HCT116 (cell line): ENCODE data around the gene ZNF248. TPM values are rescaled to one million over a fixed set of nuclear protein-coding genes. Genes with fewer than 3 reads are reported as not detected.

Experiments
- ATAC-seq: fragments of 200-7000 bp; cut with Tn5 transposase; 2 replicates; pipeline ENCODE4 v1.9.1; 2020; ENCODE audit warnings: mild to moderate bottlenecking, moderate library complexity
- BruUV-seq: library from RNA; stranded (reverse); fragments of 400-500 nt; replicated peaks from 2 replicates; lab custom pipeline; 2021; lab: Mats Ljungman, UMichigan
- CTCF ChIA-PET: fragments of 300-600 bp; sonication (Branson Sonifier 250); formaldehyde crosslinking; loops from one replicate; lab custom pipeline; 2021; ENCODE audit warnings: antibody characterized with exemption; lab: Charles Lee
- POLR2A ChIA-PET: fragments of 300-600, 350-600 bp; sonication (Branson Sonifier 250); formaldehyde crosslinking; loops from one replicate; lab custom pipeline; 2021; ENCODE audit warnings: antibody characterized with exemption; lab: Charles Lee
- RAD21 ChIA-PET, 2 experiments: fragments of 300-600 bp; sonication (Branson Sonifier 250); formaldehyde crosslinking; loops; one replicate each; lab custom pipeline; 2023; ENCODE audit warnings: low total read pairs in 2 of 2; ENCODE audit not compliant: uncharacterized antibody in 2 of 2, unreplicated experiment in 2 of 2, low non-redundant PET in 1 of 2; lab: Charles Lee
- DNase-seq: peaks from one replicate; pipeline ENCODE4 v3.0.0-alpha.2; 2010; ENCODE audit warnings: low read depth, low spot score
- H2AFZ ChIP-seq: fragments of 200-600 bp; shearing (Covaris generic), sonication (generic); 2 replicates; pipeline ENCODE4 v1.6.1; 2017; ENCODE audit warnings: low read depth, mixed run types, mixed read lengths, antibody characterized with exemption, low read length; ENCODE audit not compliant: poor library complexity, severe bottlenecking
- H3K27ac ChIP-seq: 2 replicates; pipeline ENCODE4 v1.5.1; 2012; ENCODE audit warnings: low read depth, low read length
- H3K27me3 ChIP-seq: fragments of 200-600 bp; sonication (generic); 2 replicates; pipeline ENCODE4 v1.6.1; 2016; ENCODE audit warnings: mixed run types, low read length, mixed read lengths; ENCODE audit not compliant: insufficient read depth
- H3K36me3 ChIP-seq, 2 experiments: fragments of 200-500 bp in 1 of 2; fragments of 200-600 bp in 1 of 2; sonication (Bioruptor generic) in 1 of 2; sonication (generic) in 1 of 2; 2 replicates each; pipeline versions ENCODE4 v1.5.1 to v1.6.1; 2014 to 2016; ENCODE audit warnings: low read length in 2 of 2, inconsistent platforms in 1 of 2, mixed read lengths in 1 of 2, mixed run types in 1 of 2; ENCODE audit not compliant: insufficient read depth in 2 of 2, control insufficient read depth in 1 of 2
- H3K4me1 ChIP-seq, 2 experiments: fragments of 200-600 bp in 1 of 2; sonication (generic) in 1 of 2; 2 replicates each; pipeline versions ENCODE4 v1.5.1 to v1.6.1; 2012 to 2017; ENCODE audit warnings: low read length in 2 of 2, inconsistent platforms in 1 of 2, mild to moderate bottlenecking in 1 of 2, mixed read lengths in 1 of 2, mixed run types in 1 of 2, moderate library complexity in 1 of 2; ENCODE audit not compliant: insufficient read depth in 2 of 2, control insufficient read depth in 1 of 2
- H3K4me2 ChIP-seq: fragments of 200-600 bp; sonication (generic); 2 replicates; pipeline ENCODE4 v1.6.1; 2017; ENCODE audit warnings: mixed run types, low read length, mixed read lengths
- H3K4me3 ChIP-seq, 2 experiments: fragments of 200-600 bp in 1 of 2; sonication (generic) in 1 of 2; replicated peaks in 1 of 2; 2 replicates each; pipeline ENCODE4 v1.5.1; 2011 to 2016; ENCODE audit warnings: low read length in 2 of 2, control low read depth in 1 of 2, low read depth in 1 of 2, mild to moderate bottlenecking in 1 of 2, mixed read lengths in 1 of 2, mixed run types in 1 of 2
- H3K79me2 ChIP-seq: fragments of 200-600 bp; sonication (generic); 2 replicates; pipeline ENCODE4 v1.6.1; 2017; ENCODE audit warnings: mild to moderate bottlenecking, mixed run types, low read length, moderate library complexity, mixed read lengths; ENCODE audit not compliant: insufficient read depth
- H3K9ac ChIP-seq: fragments of 200-600 bp; sonication (generic); 2 replicates; pipeline ENCODE4 v1.6.1; 2016; ENCODE audit warnings: low read length, mixed read lengths
- H3K9me2 ChIP-seq: fragments of 200-600 bp; sonication (generic), shearing (Covaris generic); 2 replicates; pipeline ENCODE4 v1.6.1; 2017; ENCODE audit warnings: mixed run types, mild to moderate bottlenecking, moderate library complexity; ENCODE audit not compliant: insufficient read depth
- H3K9me3 ChIP-seq, 2 experiments: fragments of 200-500 bp in 1 of 2; fragments of 200-600 bp in 1 of 2; sonication (Bioruptor generic) in 1 of 2; sonication (generic) in 1 of 2; 2 replicates each; pipeline ENCODE4 v1.6.1; 2014 to 2017; ENCODE audit warnings: low read length in 2 of 2, mixed read lengths in 2 of 2, inconsistent platforms in 1 of 2, low read depth in 1 of 2, mild to moderate bottlenecking in 1 of 2, mixed run types in 1 of 2, moderate library complexity in 1 of 2; ENCODE audit not compliant: control insufficient read depth in 1 of 2, insufficient read depth in 1 of 2
- H4K20me1 ChIP-seq: fragments of 200-600 bp; sonication (generic), shearing (Covaris generic); 2 replicates; pipeline ENCODE4 v1.6.1; 2017; ENCODE audit warnings: mixed run types, mild to moderate bottlenecking, moderate library complexity; ENCODE audit not compliant: insufficient read depth
- CBX3 ChIP-seq: IDR thresholded peaks from 2 replicates; pipeline ENCODE4 v1.6.1; 2012; ENCODE audit warnings: low read depth
- CEBPB ChIP-seq: IDR thresholded peaks from 2 replicates; pipeline ENCODE4 v1.6.1; 2012; ENCODE audit warnings: low read depth
- EGR1 ChIP-seq: IDR thresholded peaks from 2 replicates; pipeline ENCODE4 v1.6.1; 2012; ENCODE audit warnings: low read depth
- EZH2 ChIP-seq: fragments of 200-600 bp; sonication (generic); IDR thresholded peaks from 2 replicates; pipeline ENCODE4 v1.6.1; 2017; ENCODE audit warnings: antibody characterized with exemption, mixed run types
- EZH2phosphoT487 ChIP-seq: fragments of 200-600 bp; IDR thresholded peaks from 2 replicates; pipeline ENCODE4 v1.6.1; 2018; ENCODE audit warnings: antibody characterized with exemption, borderline replicate concordance
- FOSL1 ChIP-seq: IDR thresholded peaks from 2 replicates; pipeline ENCODE4 v1.6.1; 2012; ENCODE audit warnings: low read depth
- JUND ChIP-seq: IDR thresholded peaks from 2 replicates; pipeline ENCODE4 v1.6.1; 2012
- POLR2AphosphoS5 ChIP-seq: IDR thresholded peaks from 2 replicates; pipeline ENCODE4 v1.6.1; 2011; ENCODE audit warnings: mild to moderate bottlenecking, low read depth, low read length, moderate library complexity
- RAD21 ChIP-seq: IDR thresholded peaks from 2 replicates; pipeline ENCODE4 v1.6.1; 2012; ENCODE audit warnings: low read depth, mild to moderate bottlenecking
- SIN3A ChIP-seq: IDR thresholded peaks from 2 replicates; pipeline ENCODE4 v1.6.1; 2012; ENCODE audit warnings: low read depth
- SP1 ChIP-seq: IDR thresholded peaks from 2 replicates; pipeline ENCODE4 v1.6.1; 2012; ENCODE audit warnings: low read depth
- SRF ChIP-seq: IDR thresholded peaks from 2 replicates; pipeline ENCODE4 v1.6.1; 2012; ENCODE audit warnings: low read depth
- TCF7L2 ChIP-seq: IDR thresholded peaks from 2 replicates; pipeline ENCODE4 v1.7.0; 2011; ENCODE audit warnings: borderline replicate concordance, inconsistent platforms; ENCODE audit not compliant: insufficient read depth, insufficient read length; ENCODE audit errors: extremely low read depth
- YY1 ChIP-seq: IDR thresholded peaks from 2 replicates; pipeline ENCODE4 v1.6.1; 2011; ENCODE audit warnings: low read length, low read depth, moderate library complexity, mild to moderate bottlenecking; ENCODE audit not compliant: insufficient replicate concordance; ENCODE audit errors: extremely low read depth
- ZFX ChIP-seq: fragments of 450-650 bp; IDR thresholded peaks from 2 replicates; pipeline ENCODE4 v1.6.1; 2017
- intact Hi-C: fragments of 100-400 bp; cut with micrococcal nuclease; formaldehyde crosslinking; loops from 2 replicates; pipeline ENCODE4 v1.10.0; 2022
- total RNA-seq: library from RNA; stranded (reverse); gene quantifications from one replicate; pipeline ENCODE4 v1.2.1, GENCODE V29; 2021; ENCODE audit not compliant: unreplicated experiment
- TF ChIP-seq, protein P1 (sequence below), 3 experiments: fragments of 200-600 bp in 1 of 3; sonication (generic) in 1 of 3; IDR thresholded peaks in 2 of 3; conservative IDR thresholded peaks in 1 of 3; 2 replicates each; pipeline ENCODE4 v1.5.1; 2012 to 2017; ENCODE audit warnings: low read depth in 2 of 3, low read length in 2 of 3, antibody characterized with exemption in 1 of 3, borderline replicate concordance in 1 of 3, control low read depth in 1 of 3, mild to moderate bottlenecking in 1 of 3, mixed read lengths in 1 of 3, mixed run types in 1 of 3, moderate library complexity in 1 of 3; ENCODE audit not compliant: insufficient read depth in 1 of 3
- TF ChIP-seq, protein P2 (sequence below): IDR thresholded peaks from 2 replicates; pipeline ENCODE4 v1.6.1; 2011; ENCODE audit warnings: mild to moderate bottlenecking, low read length, moderate library complexity; ENCODE audit not compliant: insufficient replicate concordance; ENCODE audit errors: extremely low read depth
- TF ChIP-seq, protein P3 (sequence below): IDR thresholded peaks from 2 replicates; pipeline ENCODE4 v1.6.1; 2012

The ZNF248 gene
- total RNA-seq, 1 experiment from 2014 or later = 6.2 TPM

DNA sequence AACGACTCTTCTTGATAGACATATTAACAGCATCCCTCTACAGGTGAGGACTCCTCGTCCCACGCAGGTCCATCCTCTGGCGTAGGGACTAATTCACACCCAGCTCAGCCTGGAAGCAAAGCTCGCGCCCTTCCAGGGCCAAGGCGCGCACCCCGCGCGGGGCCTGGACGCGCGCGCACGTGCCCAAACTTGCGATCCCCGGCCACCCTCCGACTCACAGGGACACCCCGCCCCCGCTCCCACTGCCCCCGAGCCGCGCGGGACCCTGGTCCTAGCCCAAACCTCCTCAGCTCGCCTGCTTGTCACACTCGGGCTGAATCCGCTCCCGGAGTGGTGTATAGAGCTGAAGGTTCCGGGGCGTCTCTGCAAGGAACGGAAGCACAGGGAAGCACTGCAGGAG lies 76.9 kb downstream of the ZNF248 start:
- Histone ChIP-seq H3K27ac (no peak overlapping the region), H3K4me2 (no peak overlapping the region), H3K9me3 (no peaks in the 10 kb centered on the region), H3K9me2 (no peaks in the 10 kb centered on the region), H3K27me3 (no peaks in the 10 kb centered on the region)
- no peak for DNase-seq
- intact Hi-C loops = no loop called here
- no TSS peak for BruUV-seq
- CTCF ChIA-PET = no interaction called here
- TF ChIP-seq EZH2phosphoT487 (no peak), TCF7L2 (no peak), FOSL1 (no peak), EZH2 (no peak), JUND (no peak), CEBPB (no peak), RAD21 (no peak), SIN3A (no peak), SRF (no peak), ZFX (no peak), EGR1 (no peak), POLR2AphosphoS5 (no peak), CBX3 (no peak), YY1 (no peak), SP1 (no peak)
- TF ChIP-seq, protein P1, sequence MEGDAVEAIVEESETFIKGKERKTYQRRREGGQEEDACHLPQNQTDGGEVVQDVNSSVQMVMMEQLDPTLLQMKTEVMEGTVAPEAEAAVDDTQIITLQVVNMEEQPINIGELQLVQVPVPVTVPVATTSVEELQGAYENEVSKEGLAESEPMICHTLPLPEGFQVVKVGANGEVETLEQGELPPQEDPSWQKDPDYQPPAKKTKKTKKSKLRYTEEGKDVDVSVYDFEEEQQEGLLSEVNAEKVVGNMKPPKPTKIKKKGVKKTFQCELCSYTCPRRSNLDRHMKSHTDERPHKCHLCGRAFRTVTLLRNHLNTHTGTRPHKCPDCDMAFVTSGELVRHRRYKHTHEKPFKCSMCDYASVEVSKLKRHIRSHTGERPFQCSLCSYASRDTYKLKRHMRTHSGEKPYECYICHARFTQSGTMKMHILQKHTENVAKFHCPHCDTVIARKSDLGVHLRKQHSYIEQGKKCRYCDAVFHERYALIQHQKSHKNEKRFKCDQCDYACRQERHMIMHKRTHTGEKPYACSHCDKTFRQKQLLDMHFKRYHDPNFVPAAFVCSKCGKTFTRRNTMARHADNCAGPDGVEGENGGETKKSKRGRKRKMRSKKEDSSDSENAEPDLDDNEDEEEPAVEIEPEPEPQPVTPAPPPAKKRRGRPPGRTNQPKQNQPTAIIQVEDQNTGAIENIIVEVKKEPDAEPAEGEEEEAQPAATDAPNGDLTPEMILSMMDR (IDR thresholded peaks at IDR 0.05 in 2 of 3, conservative IDR thresholded peaks at IDR 0.05 in 1 of 3; ENCODE audit: borderline replicate concordance in 1 of 3, insufficient read depth in 1 of 3, low read depth in 2 of 3, low read length in 2 of 3) = no peak
- TF ChIP-seq, protein P2, sequence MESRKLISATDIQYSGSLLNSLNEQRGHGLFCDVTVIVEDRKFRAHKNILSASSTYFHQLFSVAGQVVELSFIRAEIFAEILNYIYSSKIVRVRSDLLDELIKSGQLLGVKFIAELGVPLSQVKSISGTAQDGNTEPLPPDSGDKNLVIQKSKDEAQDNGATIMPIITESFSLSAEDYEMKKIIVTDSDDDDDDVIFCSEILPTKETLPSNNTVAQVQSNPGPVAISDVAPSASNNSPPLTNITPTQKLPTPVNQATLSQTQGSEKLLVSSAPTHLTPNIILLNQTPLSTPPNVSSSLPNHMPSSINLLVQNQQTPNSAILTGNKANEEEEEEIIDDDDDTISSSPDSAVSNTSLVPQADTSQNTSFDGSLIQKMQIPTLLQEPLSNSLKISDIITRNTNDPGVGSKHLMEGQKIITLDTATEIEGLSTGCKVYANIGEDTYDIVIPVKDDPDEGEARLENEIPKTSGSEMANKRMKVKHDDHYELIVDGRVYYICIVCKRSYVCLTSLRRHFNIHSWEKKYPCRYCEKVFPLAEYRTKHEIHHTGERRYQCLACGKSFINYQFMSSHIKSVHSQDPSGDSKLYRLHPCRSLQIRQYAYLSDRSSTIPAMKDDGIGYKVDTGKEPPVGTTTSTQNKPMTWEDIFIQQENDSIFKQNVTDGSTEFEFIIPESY = no peak
- TF ChIP-seq, protein P3, sequence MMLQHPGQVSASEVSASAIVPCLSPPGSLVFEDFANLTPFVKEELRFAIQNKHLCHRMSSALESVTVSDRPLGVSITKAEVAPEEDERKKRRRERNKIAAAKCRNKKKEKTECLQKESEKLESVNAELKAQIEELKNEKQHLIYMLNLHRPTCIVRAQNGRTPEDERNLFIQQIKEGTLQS = no peak
- TF ChIP-seq, all 23 proteins: peak for 0
- ChIA-PET POLR2A (no interaction called here), RAD21 (no interaction called here)
- Histone ChIP-seq H3K4me3 (no peak overlapping the region), H3K4me1 (no peaks in the 10 kb centered on the region), H3K9ac (no peak overlapping the region), H4K20me1 (no peaks in the 10 kb centered on the region), H3K36me3 (no peaks in the 10 kb centered on the region), H3K79me2 (no peaks in the 10 kb centered on the region), H2AFZ (no peak overlapping the region)
- ATAC-seq = no peak
